Measurements from ENCODE around the gene XYLT1.
"Not testable (repeated sequence)": the region's sequence is repeated elsewhere in the genome, so short reads cannot be mapped to it uniquely, and the experiment has no call there.

The XYLT1 gene

GRCh38 chr16:17327664-17328335, 143.0 kb downstream of the XYLT1 start:
- FAIRE-seq, result no peak

GRCh38 chr16:17325476-17326143, 145.2 kb downstream of the XYLT1 start:
- no peak for FAIRE-seq

- FAIRE-seq, result no peak
Observed at GRCh38 chr16:17324451-17324850, 146.3 kb downstream of the XYLT1 start.

DNA sequence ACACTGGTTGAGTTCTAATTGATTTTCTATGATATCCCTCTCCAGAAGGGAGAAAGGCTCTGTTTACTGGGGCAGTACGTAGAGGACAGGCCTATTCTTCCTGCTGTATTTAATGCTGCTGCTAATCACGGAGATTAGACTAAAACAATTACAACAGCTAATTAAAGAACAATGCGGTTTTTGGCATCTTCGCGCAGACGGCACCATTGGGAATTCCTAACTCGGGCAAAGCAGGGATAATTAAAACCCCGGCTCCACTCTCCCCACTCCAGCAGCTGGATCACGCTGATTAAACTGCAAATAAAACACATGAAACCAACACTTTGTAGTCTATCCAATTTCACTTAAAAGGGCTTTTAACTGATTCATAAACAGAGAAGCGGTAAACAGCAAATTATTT, 147.6 kb downstream of the XYLT1 start:
- no peak for FAIRE-seq

- no peak for FAIRE-seq
Observed at GRCh38 chr16:17321824-17322223, 148.9 kb downstream of the XYLT1 start.

DNA sequence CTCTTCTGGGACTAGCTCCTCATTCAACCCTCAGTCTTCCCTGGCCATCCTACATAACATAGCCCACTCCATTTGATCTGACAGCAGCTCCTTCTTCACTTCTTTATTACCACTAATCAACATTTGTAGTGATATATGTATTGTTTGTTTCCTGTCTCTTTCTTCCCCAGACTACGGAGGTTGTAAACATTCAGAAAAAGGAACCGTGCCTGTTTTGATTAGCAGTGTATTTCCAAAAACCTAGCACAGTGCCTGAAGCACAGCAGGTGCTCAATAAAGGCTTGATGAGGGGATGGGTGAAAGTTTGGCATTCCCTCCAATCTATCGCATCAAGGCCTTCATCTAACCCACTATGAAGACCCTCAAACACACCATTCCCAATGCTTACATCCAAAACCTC, 150.8 kb downstream of the XYLT1 start:
- FAIRE-seq, result no peak

GRCh38 chr16:17318238-17318637, 152.5 kb downstream of the XYLT1 start:
- no peak for FAIRE-seq

DNA sequence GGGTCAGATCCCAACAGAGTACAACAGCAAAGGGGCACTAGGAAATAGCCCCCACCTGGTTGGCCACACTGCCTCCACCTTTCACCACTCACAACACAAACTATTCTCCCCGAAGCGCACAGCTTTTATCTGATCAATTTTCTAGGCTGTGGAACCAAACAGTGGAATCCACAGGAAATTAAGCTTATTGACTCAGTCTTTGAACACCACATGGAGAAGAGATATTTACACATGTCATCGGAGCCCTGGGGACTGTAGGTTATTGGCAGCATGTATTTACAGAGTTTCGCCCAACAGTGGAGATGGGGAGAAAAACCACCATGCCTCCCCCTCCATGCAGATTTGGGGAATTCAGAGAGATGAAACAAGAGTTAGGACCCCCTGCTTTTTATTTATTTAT, 154.8 kb downstream of the XYLT1 start:
- FAIRE-seq, result no peak

- no peak for FAIRE-seq
Observed at GRCh38 chr16:17313793-17314547, 156.8 kb downstream of the XYLT1 start.

GRCh38 chr16:17313085-17313611, 157.6 kb downstream of the XYLT1 start:
- FAIRE-seq, result no peak

DNA sequence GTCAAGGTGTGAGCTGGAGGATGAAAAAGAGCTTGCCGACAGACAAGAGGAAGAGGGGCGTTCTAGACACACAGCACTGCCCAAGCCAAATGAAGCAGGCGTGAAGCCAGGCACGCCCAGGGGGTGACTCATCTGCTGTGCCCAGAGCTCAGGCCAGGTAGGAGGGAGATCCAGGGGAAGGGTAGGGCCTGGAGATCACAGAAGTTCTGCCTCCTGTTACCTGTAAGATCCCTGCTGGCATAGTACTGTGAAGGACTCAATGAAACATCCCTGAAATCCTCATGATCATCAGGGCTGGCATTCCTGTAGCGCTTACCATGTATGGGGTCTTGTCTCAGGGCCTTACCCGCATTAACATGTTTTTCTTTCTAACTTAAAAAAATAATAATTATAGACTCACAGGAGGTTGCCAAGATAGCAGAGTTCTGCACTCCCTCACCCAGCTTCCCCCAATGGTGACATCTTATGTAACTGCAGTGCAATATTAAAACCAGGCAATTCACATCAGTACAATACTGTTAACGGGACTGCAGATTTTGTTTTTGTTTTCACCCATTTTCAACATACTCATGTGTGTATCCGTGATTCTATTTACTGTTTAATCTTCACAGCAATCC, 158.6 kb downstream of the XYLT1 start:
- no peak for FAIRE-seq

GRCh38 chr16:17311333-17312093, 159.2 kb downstream of the XYLT1 start:
- FAIRE-seq, result no peak

- FAIRE-seq, result no peak
Observed at GRCh38 chr16:17309510-17309909, 161.2 kb downstream of the XYLT1 start.

- FAIRE-seq, result no peak
Observed at GRCh38 chr16:17308186-17308585, 162.6 kb downstream of the XYLT1 start.

DNA sequence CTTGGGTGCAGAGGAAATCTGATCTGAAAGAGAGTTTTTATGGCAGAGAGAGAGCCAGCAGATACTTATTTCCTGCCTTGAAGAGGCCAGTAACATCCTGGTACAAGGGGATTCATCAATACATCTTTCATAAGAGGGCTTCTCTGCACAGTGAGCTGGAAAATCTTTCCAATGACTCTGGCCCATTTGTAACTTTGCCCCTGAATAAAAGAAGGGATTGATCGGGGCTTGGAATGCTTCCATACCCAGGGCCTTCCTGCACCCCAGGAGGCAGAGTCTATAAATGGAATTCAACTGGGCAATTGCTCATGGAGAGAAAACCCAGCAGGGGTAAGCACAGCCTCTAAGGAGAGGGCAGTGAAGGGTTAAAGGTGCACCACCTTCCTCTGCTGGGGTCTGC, 163.3 kb downstream of the XYLT1 start:
- FAIRE-seq, result no peak

DNA sequence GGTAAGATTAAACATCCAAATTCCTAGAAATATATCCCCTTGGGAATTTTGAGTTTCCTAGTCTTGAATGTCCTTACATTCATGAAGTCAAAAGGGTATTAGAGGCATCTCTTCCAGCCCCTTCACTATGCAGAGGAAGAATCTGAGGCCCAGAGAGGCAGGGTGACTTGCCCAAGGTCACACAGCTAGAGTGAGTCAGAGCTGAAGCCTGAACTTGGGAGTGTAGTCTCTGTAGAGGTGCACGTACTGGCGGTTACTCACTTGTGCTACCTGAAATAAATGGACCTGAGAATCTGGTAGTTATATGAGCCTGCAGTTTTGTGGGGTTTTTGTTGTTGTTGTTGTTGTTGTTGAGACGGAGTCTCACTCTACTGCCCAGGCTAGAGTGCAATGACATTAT, 164.0 kb downstream of the XYLT1 start:
- FAIRE-seq, result no peak

DNA sequence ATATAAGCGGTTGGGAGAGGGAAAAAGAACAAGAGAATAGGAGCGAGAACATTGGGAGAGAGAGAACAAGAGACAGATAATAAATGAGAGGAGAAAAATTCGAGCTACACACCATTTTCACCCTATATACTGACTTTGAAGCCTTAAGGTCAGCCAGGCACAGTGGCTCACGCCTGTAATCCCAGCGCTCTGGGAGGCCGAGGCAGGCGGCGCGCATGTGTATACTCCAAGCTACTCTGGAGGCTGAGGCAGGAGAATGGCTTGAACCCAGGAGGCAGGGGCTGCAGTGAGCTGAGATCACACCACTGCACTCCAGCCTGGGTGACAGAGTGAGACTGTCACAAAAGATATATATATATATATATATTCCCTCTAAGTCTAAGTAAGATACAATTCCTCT, 164.5 kb downstream of the XYLT1 start:
- FAIRE-seq, result not testable (repeated sequence)

- no peak for FAIRE-seq
Observed at GRCh38 chr16:17305694-17306093, 165.1 kb downstream of the XYLT1 start.

GRCh38 chr16:17304491-17305119, 166.2 kb downstream of the XYLT1 start:
- no peak for FAIRE-seq

DNA sequence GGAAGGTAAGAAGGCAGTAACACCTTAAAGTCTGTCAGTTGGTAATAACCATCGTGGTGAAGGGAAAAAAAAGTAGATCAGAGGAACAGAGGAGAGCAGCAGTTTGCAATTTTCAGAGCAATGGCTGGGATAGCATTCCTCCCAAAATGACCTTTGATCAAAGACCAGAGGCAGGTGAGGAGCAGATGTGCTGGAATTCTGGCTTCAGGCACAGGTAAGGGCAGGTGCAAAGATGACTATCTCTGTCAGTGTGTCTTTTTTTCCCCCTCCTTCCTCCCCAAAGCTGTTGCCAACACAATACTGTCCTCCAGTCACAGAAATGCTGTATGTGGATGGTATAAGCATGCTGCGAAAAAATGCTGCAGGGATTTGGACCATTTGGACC, 166.7 kb downstream of the XYLT1 start:
- no peak for FAIRE-seq

- no peak for FAIRE-seq
Observed at GRCh38 chr16:17303101-17303500, 167.7 kb downstream of the XYLT1 start.

GRCh38 chr16:17302620-17303019, 168.1 kb downstream of the XYLT1 start:
- FAIRE-seq, result no peak
